Motor neuron (in vitro differentiated cells): ENCODE data around the gene C16orf96. TPM values are rescaled to one million over a fixed set of nuclear protein-coding genes. Genes with fewer than 3 reads are reported as not detected.

Source experiments
- ATAC-seq, 8 experiments: fragments of 200-7000 bp; cut with Tn5 transposase; replicated peaks in 6 of 8; 2 replicates each; pipeline ENCODE4 v1.8.0; 2021; ENCODE audit warnings: mild to moderate bottlenecking in 8 of 8, moderate library complexity in 8 of 8
- H3K27ac ChIP-seq, 2 donors: fragments of 250-450 bp; sonication (Bioruptor Pico); 2 replicates each; pipeline ENCODE4 v1.9.0; 2021; ENCODE audit warnings: antibody characterized with exemption in 2 of 2, mild to moderate bottlenecking in 2 of 2, moderate library complexity in 1 of 2
- H3K4me1 ChIP-seq, 2 donors: fragments of 250-450 bp; sonication (Bioruptor Pico); replicated peaks in 1 of 2; 2 replicates each; pipeline ENCODE4 v1.6.1; 2021; ENCODE audit warnings: antibody characterized with exemption in 2 of 2, mild to moderate bottlenecking in 2 of 2, moderate library complexity in 1 of 2
- H3K4me3 ChIP-seq, 5 donors: fragments of 250-450 bp; sonication (Bioruptor Pico); 2 replicates each; pipeline ENCODE4 v1.9.0; 2021; ENCODE audit warnings: antibody characterized with exemption in 5 of 5, mild to moderate bottlenecking in 5 of 5, moderate library complexity in 4 of 5
- whole genome bisulfite sequencing, 10 experiments: fragments of 450-650 bp; shearing (Covaris generic); methylation state at CpG; one replicate each; pipeline ENCODE4 v1.0.0; 2022; 5-methylcytosine and 5-hydroxymethylcytosine counted together
- in situ Hi-C, 9 experiments: fragments of 400-800 bp; cut with MboI; loops; one replicate each; pipeline ENCODE4 v1.15.0; 2021; ENCODE audit warnings: low sequenced_read_pairs in 9 of 9, low pct_unique_long_range_greater_than_20kb in 2 of 9; ENCODE audit not compliant: unreplicated experiment in 9 of 9
- total RNA-seq, 8 experiments: library from RNA; unstranded; fragments of 300-600 nt; gene quantifications; 2 replicates each; pipeline versions ENCODE4 v1.2.3 to v1.2.4, GENCODE V29; 2022

The C16orf96 gene
- total RNA-seq, 8 experiments from 2014 or later: 0.10 to 1.00 (median 0.32) TPM

GRCh38 chr16:4641895-4642294 is 85.8 kb downstream of the C16orf96 start:
- Histone ChIP-seq H3K27ac (no peak overlapping the region), H3K4me3 (no peak overlapping the region), H3K4me1 (no peaks in the 10 kb centered on the region)
- no peak for ATAC-seq
- in situ Hi-C loops: no loop called here
- WGBS, 10 experiments: 88 to 100% (median 100%) methylated on average over 1 to 13 of the region's 14 CpGs; no CpG with 5 or more reads in 1 of the 10 experiments

- H3K4me3 ChIP-seq: no peak overlapping the region
- no peaks in the 10 kb centered on the region for H3K4me1 ChIP-seq
- in situ Hi-C loops: no loop called here
- ATAC-seq: peak in 1 of 8 experiments; percentile 18
- H3K27ac ChIP-seq: no peak overlapping the region
- WGBS, 10 experiments: 80 to 94% (median 91%) methylated on average over 1 to 12 of the region's 22 CpGs; no CpG with 5 or more reads in 6 of the 10 experiments
These were observed 90.9 kb downstream of the C16orf96 start for GRCh38 chr16:4646773-4647643.

- ATAC-seq: no peak
- H3K27ac ChIP-seq: no peak overlapping the region
- H3K4me3 ChIP-seq: no peak overlapping the region
- WGBS, 10 experiments: 90 to 100% (median 100%) methylated on average over 1 to 5 of the region's 8 CpGs; no CpG with 5 or more reads in 5 of the 10 experiments
- in situ Hi-C loops: no loop called here
- no peaks in the 10 kb centered on the region for H3K4me1 ChIP-seq
These were observed 91.5 kb downstream of the C16orf96 start for GRCh38 chr16:4647644-4647980.

- 88 to 100% (median 100%) methylated on average over 1 to 5 of the region's 13 CpGs; no CpG with 5 or more reads in 6 of the 10 experiments for WGBS, 10 experiments
- no peak overlapping the region for H3K27ac ChIP-seq
- no peaks in the 10 kb centered on the region for H3K4me1 ChIP-seq
- in situ Hi-C loops: no loop called here
- no peak overlapping the region for H3K4me3 ChIP-seq
- ATAC-seq: no peak
These were observed 92.8 kb downstream of the C16orf96 start for GRCh38 chr16:4648917-4649316.

GRCh38 chr16:4649744-4650442 is 93.8 kb downstream of the C16orf96 start:
- no peaks in the 10 kb centered on the region for H3K4me1 ChIP-seq
- WGBS, 10 experiments: 92 to 100% (median 94%) methylated on average over 2 to 18 of the region's 25 CpGs; no CpG with 5 or more reads in 1 of the 10 experiments
- no peak overlapping the region for H3K4me3 ChIP-seq
- in situ Hi-C loops: no loop called here
- ATAC-seq: no peak
- no peak overlapping the region for H3K27ac ChIP-seq

Other genes with a start within 250 kb of the C16orf96 start
- 10 to 100 TPM in 1 of 8 experiments, 1 to 10 TPM in 7; 2.7 to 10.2 (median 7.5) TPM for gene GLIS2, start 240.3 kb upstream of the C16orf96 start, total RNA-seq
- gene PAM16, start 205.0 kb upstream of the C16orf96 start, total RNA-seq: 10 to 100 TPM; 52.1 to 82.1 (median 66.8) TPM
- gene VASN, start 184.5 kb upstream of the C16orf96 start, total RNA-seq: 10 to 100 TPM in 2 of 8 experiments, 1 to 10 TPM in 4, under 1 TPM in 2; 0.33 to 55.0 (median 4.3) TPM
- gene CORO7, start 139.7 kb upstream of the C16orf96 start, total RNA-seq: 10 to 100 TPM in 7 of 8 experiments, 1 to 10 TPM in 1; 6.0 to 30.1 (median 26.8) TPM
- 10 to 100 TPM; 28.3 to 69.4 (median 44.3) TPM for gene DNAJA3, start 130.5 kb upstream of the C16orf96 start, total RNA-seq
- gene NMRAL1, start 81.7 kb upstream of the C16orf96 start, total RNA-seq: 10 to 100 TPM in 6 of 8 experiments, 1 to 10 TPM in 2; 2.8 to 77.3 (median 41.7) TPM
- gene HMOX2, start 79.9 kb upstream of the C16orf96 start, total RNA-seq: 10 to 100 TPM; 31.5 to 67.8 (median 44.1) TPM
- 10 to 100 TPM; 22.5 to 54.3 (median 28.3) TPM for gene CDIP1, start 17.6 kb upstream of the C16orf96 start, total RNA-seq
- 10 to 100 TPM in 5 of 8 experiments, 1 to 10 TPM in 3; 6.9 to 20.8 (median 11.3) TPM for gene UBALD1, start 58.5 kb downstream of the C16orf96 start, total RNA-seq
- 10 to 100 TPM; 16.3 to 69.6 (median 34.5) TPM for gene MGRN1, start 68.5 kb downstream of the C16orf96 start, total RNA-seq
- gene NUDT16L1, start 137.2 kb downstream of the C16orf96 start, total RNA-seq: 10 to 100 TPM; 13.8 to 35.2 (median 26.5) TPM
- gene ANKS3, start 177.9 kb downstream of the C16orf96 start, total RNA-seq: 10 to 100 TPM; 11.7 to 35.5 (median 26.2) TPM
- gene DNAAF8, start 178.2 kb downstream of the C16orf96 start, total RNA-seq: 1 to 10 TPM in 6 of 8 experiments, under 1 TPM in 2; 0.96 to 9.4 (median 2.3) TPM
- 10 to 100 TPM in 3 of 8 experiments, 1 to 10 TPM in 5; 7.9 to 17.5 (median 9.0) TPM for gene ZNF500, start 210.8 kb downstream of the C16orf96 start, total RNA-seq
- 1 to 10 TPM in 2 of 8 experiments, under 1 TPM in 2, not detected in 4; 0.61 to 1.3 (median 1.0) TPM for gene SEPTIN12, start 232.0 kb downstream of the C16orf96 start, total RNA-seq
- 1 to 10 TPM in 3 of 8 experiments, under 1 TPM in 4, not detected in 1; 0.71 to 2.1 (median 0.98) TPM for gene SMIM22, start 239.0 kb downstream of the C16orf96 start, total RNA-seq
- 10 to 100 TPM; 19.1 to 45.1 (median 35.4) TPM for gene ROGDI, start 246.3 kb downstream of the C16orf96 start, total RNA-seq